ENCODE measurements around the gene ELP4. TPM values are rescaled to one million over a fixed set of nuclear protein-coding genes. Genes with fewer than 3 reads are reported as not detected.

Gene ELP4
- total and polyA plus RNA-seq, 9 of the 15 experiments (the other 6 are each of a cell fraction or from before 2014, with no cell fraction given): 24.1 to 60.3 (median 38.7) TPM

- TF ChIP-seq ZBTB33 (CRISPR knock-in tag; IDR thresholded peaks at IDR 0.05): 0 out of 2 replicates have a peak, but pooled peaks have one; percentile 22
- TF ChIP-seq E2F6 (IDR thresholded peaks at IDR 0.05; ENCODE audit: borderline replicate concordance in 1 of 2, extremely low read depth in 1 of 2, insufficient read depth in 1 of 2, insufficient read length in 1 of 2, low read depth in 1 of 2, low read length in 1 of 2, poor library complexity in 1 of 2, severe bottlenecking in 1 of 2): peak in 1 of 2 experiments; percentile 34
- no peak for TF ChIP-seq GTF2F1 (IDR thresholded peaks at IDR 0.05; ENCODE audit: low read depth, low read length)
- no peak for TF ChIP-seq HDGF (IDR thresholded peaks at IDR 0.05)
- peak; percentile 34 for TF ChIP-seq HNRNPLL (IDR thresholded peaks at IDR 0.05; ENCODE audit: low read depth, low read length, poor library complexity, severe bottlenecking)
- TF ChIP-seq ARID1B (IDR thresholded peaks at IDR 0.05): no peak
Measured at GRCh38 chr11:31817054-31817620, 307.6 kb downstream of the ELP4 start (continued).

Data from K562 (cell line).